Lung (tissue), 12 donors: ENCODE results near the gene KCNQ5. TPM values are rescaled to one million over a fixed set of nuclear protein-coding genes. Genes with fewer than 3 reads are reported as not detected.
"Not testable (repeated sequence)": the region's sequence is repeated elsewhere in the genome, so short reads cannot be mapped to it uniquely, and the experiment has no call there.

ENCODE experiments used
- ATAC-seq: fragments of 200-7000 bp; cut with Tn5 transposase; one replicate; pipeline ENCODE4 v1.9.1; 2020; ENCODE audit warnings: moderate number of reproducible peaks; ENCODE audit not compliant: insufficient read depth, low FRiP score
- DNase-seq, 3 donors: peaks; one replicate each; pipeline ENCODE4 v3.0.0-alpha.2; 2013 to 2017
- H3K27ac ChIP-seq, 2 donors: one replicate each; pipeline ENCODE4 v1.5.1; 2013; ENCODE audit warnings: mild to moderate bottlenecking in 2 of 2, moderate library complexity in 2 of 2, control low read depth in 1 of 2, inconsistent platforms in 1 of 2, low read depth in 1 of 2, low read length in 1 of 2
- H3K27me3 ChIP-seq, 3 donors: one replicate each; pipeline ENCODE4 v1.5.1; 2013; ENCODE audit warnings: low read length in 2 of 3; ENCODE audit not compliant: control insufficient read depth in 3 of 3, insufficient read depth in 3 of 3
- H3K36me3 ChIP-seq, 4 donors: one replicate each; pipeline ENCODE4 v1.5.1; 2013; ENCODE audit warnings: low read length in 4 of 4, mild to moderate bottlenecking in 1 of 4, moderate library complexity in 1 of 4; ENCODE audit not compliant: control insufficient read depth in 4 of 4, insufficient read depth in 4 of 4
- H3K4me1 ChIP-seq, 5 donors: one replicate each; pipeline ENCODE4 v1.5.1; 2013; ENCODE audit warnings: low read length in 5 of 5, mild to moderate bottlenecking in 2 of 5, moderate library complexity in 1 of 5; ENCODE audit not compliant: control insufficient read depth in 5 of 5, insufficient read depth in 5 of 5
- H3K4me3 ChIP-seq: one replicate; pipeline ENCODE4 v1.5.1; 2013; ENCODE audit warnings: mild to moderate bottlenecking, control low read depth, moderate library complexity
- H3K9ac ChIP-seq, 2 donors: one replicate each; pipeline ENCODE4 v1.5.1; 2013; ENCODE audit warnings: low read length in 2 of 2, control low read depth in 1 of 2; ENCODE audit not compliant: insufficient read depth in 1 of 2
- H3K9me3 ChIP-seq, 4 donors: one replicate each; pipeline ENCODE4 v1.5.1; 2013; ENCODE audit warnings: low read length in 3 of 4, mild to moderate bottlenecking in 1 of 4, moderate library complexity in 1 of 4; ENCODE audit not compliant: control insufficient read depth in 4 of 4, insufficient read depth in 3 of 4
- CTCF ChIP-seq: IDR thresholded peaks from 2 replicates; pipeline ENCODE4 v1.5.1; 2012; ENCODE audit warnings: mild to moderate bottlenecking; ENCODE audit errors: control extremely low read depth, extremely low read depth
- WGBS, 2 donors: extraction: QIAGEN DNeasy Blood & Tissue Kit; methylation state at CpG; one replicate each; pipeline ENCODE4 v1.1.7; 2013; 5-methylcytosine and 5-hydroxymethylcytosine counted together
- polyA plus RNA-seq, 2 donors: library from polyadenylated mRNA; stranded (reverse); fragments of 200-250 nt; gene quantifications; one replicate each; pipeline ENCODE4 v1.2.1, GENCODE V29; 2013
- total RNA-seq, 2 donors: library from RNA; depleted of rRNA in 1 of 2; stranded (reverse); fragments of >200 nt in 1 of 2; gene quantifications; one replicate each; pipeline ENCODE4 v1.2.1, GENCODE V29; 2014 to 2021
- donor health status: control.
- donor health status: control.
- donor health status: Bipolar disorder and iron deficiency.
- donor health status: healthy.
- donor health status: DM: yes; HTN: yes; CAD: no.

Gene KCNQ5
- total and polyA plus RNA-seq, 4 donors: 0.12 to 5.7 (median 0.46) TPM

- no peak overlapping the region for H3K9ac ChIP-seq
- no peaks in the 10 kb centered on the region for H3K27me3 ChIP-seq
- H3K9me3 ChIP-seq: no peaks in the 10 kb centered on the region
- no peak for ATAC-seq
- H3K36me3 ChIP-seq: no peaks in the 10 kb centered on the region
- H3K4me1 ChIP-seq: no peaks in the 10 kb centered on the region
- WGBS, 2 donors: 95 to 98% methylated on average over 1 of the region's 1 CpG
- H3K27ac ChIP-seq: no peak overlapping the region
- H3K4me3 ChIP-seq: no peak overlapping the region
- no peak for DNase-seq
- no peak for TF ChIP-seq CTCF
Measured at GRCh38 chr6:72892901-72893300, 271.0 kb downstream of the KCNQ5 start.

GRCh38 chr6:72894091-72894490 lies 272.2 kb downstream of the KCNQ5 start:
- H3K27ac ChIP-seq: no peak overlapping the region
- H3K36me3 ChIP-seq: no peaks in the 10 kb centered on the region
- H3K27me3 ChIP-seq: no peaks in the 10 kb centered on the region
- WGBS, 2 donors: 29 to 36% methylated on average over 2 of the region's 2 CpGs
- no peak overlapping the region for H3K9ac ChIP-seq
- no peak overlapping the region for H3K4me3 ChIP-seq
- no peak for TF ChIP-seq CTCF
- DNase-seq (peak; percentile 4 to 21 (median 15)), ATAC-seq (peak; percentile 79)
- no peaks in the 10 kb centered on the region for H3K4me1 ChIP-seq
- H3K9me3 ChIP-seq: no peaks in the 10 kb centered on the region

- not testable (repeated sequence) for H3K27ac ChIP-seq, DNase-seq, H3K4me3 ChIP-seq, H3K27me3 ChIP-seq, H3K9ac ChIP-seq, H3K4me1 ChIP-seq, H3K36me3 ChIP-seq, ATAC-seq, H3K9me3 ChIP-seq
- WGBS, 2 donors: 80 to 95% methylated on average over 3 of the region's 3 CpGs
Measured at GRCh38 chr6:72898313-72898712, 276.4 kb downstream of the KCNQ5 start.

GRCh38 chr6:72905705-72906478 lies 284.0 kb downstream of the KCNQ5 start:
- DNase-seq: no peak
- WGBS, 2 donors: 93 to 94% methylated on average over 6 of the region's 6 CpGs
- ATAC-seq: no peak

More at GRCh38 chr6:72905705-72906478, 284.0 kb downstream of the KCNQ5 start:
- H3K9me3 ChIP-seq: no peaks in the 10 kb centered on the region
- no peak overlapping the region for H3K27ac ChIP-seq
- no peak overlapping the region for H3K9ac ChIP-seq
- H3K27me3 ChIP-seq: no peaks in the 10 kb centered on the region
- H3K4me3 ChIP-seq: no peak overlapping the region
- H3K36me3 ChIP-seq: no peaks in the 10 kb centered on the region
- H3K4me1 ChIP-seq: no peaks in the 10 kb centered on the region
- no peak for TF ChIP-seq CTCF
